Dedifferentiated amniotic fluid mesenchymal stem cell (primary cell): ENCODE measurements around the gene SPINK8.
"Not testable (repeated sequence)": the region's sequence is repeated elsewhere in the genome, so short reads cannot be mapped to it uniquely, and the experiment has no call there.

Experiments used
- DNase-seq: peaks from one replicate; pipeline ENCODE4 v3.0.0-alpha.2; 2016; ENCODE audit errors: extremely low spot score

The SPINK8 gene

GRCh38 chr3:48331706-48332435, 1.6 kb downstream of the SPINK8 start:
- not testable (repeated sequence) for DNase-seq

GRCh38 chr3:48320996-48321395, 12.5 kb downstream of the SPINK8 start:
- DNase-seq: no peak

GRCh38 chr3:48318713-48319468, 14.6 kb downstream of the SPINK8 start:
- no peak for DNase-seq

GRCh38 chr3:48314542-48314941, 18.9 kb downstream of the SPINK8 start:
- no peak for DNase-seq

- no peak for DNase-seq
Observed at GRCh38 chr3:48306860-48307530, 26.5 kb downstream of the SPINK8 start.

GRCh38 chr3:48306290-48306689, 27.2 kb downstream of the SPINK8 start:
- DNase-seq: no peak

- DNase-seq: no peak
Observed at GRCh38 chr3:48305396-48305795, 28.1 kb downstream of the SPINK8 start.

GRCh38 chr3:48303021-48303420, 30.4 kb downstream of the SPINK8 start:
- no peak for DNase-seq

- DNase-seq: no peak
Observed at GRCh38 chr3:48301800-48302166, 31.7 kb downstream of the SPINK8 start.

GRCh38 chr3:48301020-48301799, 32.3 kb downstream of the SPINK8 start, which contains the start of gene NME6:
Gene NME6 (minus strand): TSS chr3:48301367.
- DNase-seq: peak; percentile 72

- no peak for DNase-seq
Observed at GRCh38 chr3:48299746-48300712, 33.4 kb downstream of the SPINK8 start.

- DNase-seq: no peak
Observed at GRCh38 chr3:48297111-48297810, 36.2 kb downstream of the SPINK8 start.

GRCh38 chr3:48296699-48297098, 36.8 kb downstream of the SPINK8 start:
- no peak for DNase-seq

- DNase-seq: no peak
Observed at GRCh38 chr3:48294611-48295263, 38.7 kb downstream of the SPINK8 start.

- DNase-seq: no peak
Observed at GRCh38 chr3:48289659-48290058, 43.8 kb downstream of the SPINK8 start.

GRCh38 chr3:48287034-48287433, 46.4 kb downstream of the SPINK8 start:
- DNase-seq: no peak

GRCh38 chr3:48286308-48286707, 47.2 kb downstream of the SPINK8 start:
- DNase-seq: no peak

GRCh38 chr3:48285675-48286074, 47.8 kb downstream of the SPINK8 start:
- DNase-seq: no peak

GRCh38 chr3:48285132-48285531, 48.3 kb downstream of the SPINK8 start:
- peak; percentile 46 for DNase-seq

- no peak for DNase-seq
Observed at GRCh38 chr3:48280881-48281280, 52.6 kb downstream of the SPINK8 start.
